Measurements from ENCODE around the gene ADARB1. TPM values are rescaled to one million over a fixed set of nuclear protein-coding genes. Genes with fewer than 3 reads are reported as not detected.

ADARB1 gene
- polyA plus RNA-seq, 3 donors, result 0.40 to 2.6 (median 1.0) TPM

- Histone ChIP-seq H3K9me3 (replicated peaks in 1 of 2; ENCODE audit: control insufficient read depth in 1 of 2, insufficient read depth in 1 of 2, low read length in 2 of 2) (no peaks in the 10 kb centered on the region), H3K27ac (ENCODE audit: low read depth in 1 of 2, low read length in 2 of 2) (no peak overlapping the region), H3K27me3 (ENCODE audit: control insufficient read depth in 2 of 2, insufficient read depth in 2 of 2, low read length in 2 of 2) (no peaks in the 10 kb centered on the region), H3K4me2 (replicated peaks; ENCODE audit: extremely low read depth, low read length, poor library complexity, severe bottlenecking) (no peak overlapping the region), H4K20me1 (ENCODE audit: insufficient read depth, low read length) (no peaks in the 10 kb centered on the region), H2AFZ (ENCODE audit: insufficient read depth, low read depth, low read length, poor library complexity, severe bottlenecking) (no peak overlapping the region), H3K4me1 (ENCODE audit: control insufficient read depth in 1 of 2, insufficient read depth in 2 of 2, low read length in 2 of 2) (peaks cover 2 to 9% of the 10 kb centered on the region in 2 donors), H3K36me3 (replicated peaks in 1 of 2; ENCODE audit: control insufficient read depth in 1 of 2, insufficient read depth in 2 of 2, low read length in 2 of 2) (peaks cover 0 to 2% of the 10 kb centered on the region in 2 donors), H3K9ac (ENCODE audit: insufficient read depth, low read length, poor library complexity, severe bottlenecking) (no peak overlapping the region), H3K4me3 (replicated peaks in 1 of 3; ENCODE audit: low read depth in 2 of 3, low read length in 3 of 3) (no peak overlapping the region), H3K79me2 (ENCODE audit: insufficient read depth, low read length) (no peaks in the 10 kb centered on the region)
- intact Hi-C loops (cut with micrococcal nuclease), result no loop called here
- Mint-ChIP-seq H3K27me3 (ENCODE audit: low read depth in 3 of 3) (peaks cover 0 to 6% (median 6%) of the 10 kb centered on the region in 3 donors), H3K27ac (no peak overlapping the region), H3K4me1 (peaks cover 24% of the 10 kb centered on the region), H3K9me3 (no peaks in the 10 kb centered on the region), H3K36me3 (peaks cover 15 to 22% of the 10 kb centered on the region in 2 donors), H3K4me3 (no peak overlapping the region)
- DNase-seq, result no peak
- no peak for TF ChIP-seq CTCF (IDR thresholded peaks at IDR 0.05)
- 60% methylated on average over 1 of the region's 8 CpGs for WGBS (ENCODE audit: insufficient coverage)
These were observed 129.6 kb downstream of the ADARB1 start for GRCh38 chr21:45203983-45204382.

GRCh38 chr21:45204395-45204794 lies 130.0 kb downstream of the ADARB1 start:
- Mint-ChIP-seq H3K4me1 (peaks cover 29% of the 10 kb centered on the region), H3K36me3 (peaks cover 15 to 24% of the 10 kb centered on the region in 2 donors), H3K27ac (no peak overlapping the region), H3K4me3 (no peak overlapping the region), H3K9me3 (no peaks in the 10 kb centered on the region), H3K27me3 (ENCODE audit: low read depth in 3 of 3) (peaks cover 0 to 6% (median 3%) of the 10 kb centered on the region in 3 donors)
- peaks cover 0 to 2% of the 10 kb centered on the region in 2 donors for H3K36me3 ChIP-seq (replicated peaks in 1 of 2; ENCODE audit: control insufficient read depth in 1 of 2, insufficient read depth in 2 of 2, low read length in 2 of 2)
- H2AFZ ChIP-seq (ENCODE audit: insufficient read depth, low read depth, low read length, poor library complexity, severe bottlenecking), result no peak overlapping the region
- intact Hi-C loops (cut with micrococcal nuclease), result no loop called here
- H3K4me2 ChIP-seq (replicated peaks; ENCODE audit: extremely low read depth, low read length, poor library complexity, severe bottlenecking), result no peak overlapping the region
- peaks cover 5 to 13% of the 10 kb centered on the region in 2 donors for H3K4me1 ChIP-seq (ENCODE audit: control insufficient read depth in 1 of 2, insufficient read depth in 2 of 2, low read length in 2 of 2)
- WGBS (ENCODE audit: insufficient coverage), result 96% methylated on average over 9 of the region's 11 CpGs
- H3K9ac ChIP-seq (ENCODE audit: insufficient read depth, low read length, poor library complexity, severe bottlenecking), result no peak overlapping the region
- TF ChIP-seq CTCF (IDR thresholded peaks at IDR 0.05), result no peak
- H3K27me3 ChIP-seq (ENCODE audit: control insufficient read depth in 2 of 2, insufficient read depth in 2 of 2, low read length in 2 of 2), result no peaks in the 10 kb centered on the region
- no peak overlapping the region for H3K27ac ChIP-seq (ENCODE audit: low read depth in 1 of 2, low read length in 2 of 2)
- no peaks in the 10 kb centered on the region for H3K9me3 ChIP-seq (replicated peaks in 1 of 2; ENCODE audit: control insufficient read depth in 1 of 2, insufficient read depth in 1 of 2, low read length in 2 of 2)
- no peak overlapping the region for H3K4me3 ChIP-seq (replicated peaks in 1 of 3; ENCODE audit: low read depth in 2 of 3, low read length in 3 of 3)
- DNase-seq, result no peak
- no peaks in the 10 kb centered on the region for H4K20me1 ChIP-seq (ENCODE audit: insufficient read depth, low read length)
- H3K79me2 ChIP-seq (ENCODE audit: insufficient read depth, low read length), result no peaks in the 10 kb centered on the region

All from CD14-positive monocyte (primary cell).